ENCODE results near the gene TBC1D7.

DNA sequence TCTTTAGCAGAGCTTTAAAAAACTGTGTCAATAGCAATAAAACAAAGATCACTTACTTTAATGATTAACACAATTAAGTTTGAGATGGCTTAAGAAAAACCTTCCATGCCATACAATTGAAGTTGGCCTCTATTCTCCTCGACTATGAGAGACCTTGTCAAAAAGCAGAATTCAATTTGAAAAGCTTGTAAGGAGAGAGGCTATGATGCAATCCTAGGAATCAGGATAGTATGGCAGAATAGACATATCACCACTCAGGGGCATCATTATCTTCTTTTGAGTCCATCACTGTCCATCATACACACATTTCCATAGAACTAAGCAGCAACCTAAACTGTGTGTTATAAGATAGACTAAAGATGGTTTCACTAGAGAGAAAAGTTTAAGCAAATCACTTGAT is 17.2 kb downstream of the TBC1D7 start:
- TF ChIP-seq, protein P1, sequence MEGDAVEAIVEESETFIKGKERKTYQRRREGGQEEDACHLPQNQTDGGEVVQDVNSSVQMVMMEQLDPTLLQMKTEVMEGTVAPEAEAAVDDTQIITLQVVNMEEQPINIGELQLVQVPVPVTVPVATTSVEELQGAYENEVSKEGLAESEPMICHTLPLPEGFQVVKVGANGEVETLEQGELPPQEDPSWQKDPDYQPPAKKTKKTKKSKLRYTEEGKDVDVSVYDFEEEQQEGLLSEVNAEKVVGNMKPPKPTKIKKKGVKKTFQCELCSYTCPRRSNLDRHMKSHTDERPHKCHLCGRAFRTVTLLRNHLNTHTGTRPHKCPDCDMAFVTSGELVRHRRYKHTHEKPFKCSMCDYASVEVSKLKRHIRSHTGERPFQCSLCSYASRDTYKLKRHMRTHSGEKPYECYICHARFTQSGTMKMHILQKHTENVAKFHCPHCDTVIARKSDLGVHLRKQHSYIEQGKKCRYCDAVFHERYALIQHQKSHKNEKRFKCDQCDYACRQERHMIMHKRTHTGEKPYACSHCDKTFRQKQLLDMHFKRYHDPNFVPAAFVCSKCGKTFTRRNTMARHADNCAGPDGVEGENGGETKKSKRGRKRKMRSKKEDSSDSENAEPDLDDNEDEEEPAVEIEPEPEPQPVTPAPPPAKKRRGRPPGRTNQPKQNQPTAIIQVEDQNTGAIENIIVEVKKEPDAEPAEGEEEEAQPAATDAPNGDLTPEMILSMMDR (IDR thresholded peaks at IDR 0.05) = no peak
- TF ChIP-seq POLR2A (IDR thresholded peaks at IDR 0.05) = no peak
- TF ChIP-seq POLR2AphosphoS5 (IDR thresholded peaks at IDR 0.05) = no peak
- TF ChIP-seq EP300 (IDR thresholded peaks at IDR 0.05) = no peak

Data from suprapubic skin (tissue), 4 donors.